GM23338 (cell line): ENCODE measurements around the gene ANKRD13B. TPM values are rescaled to one million over a fixed set of nuclear protein-coding genes. Genes with fewer than 3 reads are reported as not detected.

Experiments used
- ATAC-seq: fragments of 200-7000 bp; cut with Tn5 transposase; 3 replicates; pipeline ENCODE4 v1.9.1; 2020
- DNase-seq: peaks from one replicate; pipeline ENCODE4 v3.0.0-alpha.2; 2015; ENCODE audit warnings: low spot score
- H2AFZ ChIP-seq: fragments of 200-600 bp; sonication (generic); 2 replicates; pipeline ENCODE4 v1.8.0; 2016; ENCODE audit warnings: antibody characterized with exemption, mild to moderate bottlenecking, moderate library complexity
- H3F3A ChIP-seq: fragments of 200-600 bp; sonication (generic); replicated peaks from 2 replicates; pipeline ENCODE4 v1.8.0; 2017; ENCODE audit warnings: antibody characterized with exemption, mixed run types, low read depth
- H3K27ac ChIP-seq: fragments of 200-600 bp; sonication (generic); 2 replicates; pipeline ENCODE4 v1.6.1; 2016; ENCODE audit warnings: low read depth
- H3K27me3 ChIP-seq: fragments of 200-600 bp; sonication (generic); 2 replicates; pipeline ENCODE4 v1.8.0; 2016; ENCODE audit warnings: mild to moderate bottlenecking, mixed run types, moderate library complexity; ENCODE audit not compliant: insufficient read depth
- H3K36me3 ChIP-seq: fragments of 200-600 bp; sonication (generic); 2 replicates; pipeline ENCODE4 v1.8.0; 2016; ENCODE audit warnings: mild to moderate bottlenecking; ENCODE audit not compliant: insufficient read depth
- H3K4me1 ChIP-seq: fragments of 200-600 bp; sonication (generic); 2 replicates; pipeline ENCODE4 v1.8.0; 2016; ENCODE audit warnings: mild to moderate bottlenecking, moderate library complexity; ENCODE audit not compliant: insufficient read depth
- H3K4me2 ChIP-seq: fragments of 200-600 bp; sonication (generic); 2 replicates; pipeline ENCODE4 v1.7.1; 2017; ENCODE audit warnings: mixed run types
- H3K4me3 ChIP-seq: fragments of 200-600 bp; sonication (generic); 2 replicates; pipeline ENCODE4 v1.6.1; 2016; ENCODE audit warnings: mixed run types
- H3K79me2 ChIP-seq: fragments of 200-600 bp; sonication (generic); replicated peaks from 2 replicates; pipeline ENCODE4 v1.8.0; 2017; ENCODE audit warnings: mild to moderate bottlenecking; ENCODE audit not compliant: insufficient read depth
- H3K9me2 ChIP-seq: fragments of 200-600 bp; sonication (generic); 2 replicates; pipeline ENCODE4 v1.8.0; 2017; ENCODE audit not compliant: insufficient read depth
- H4K20me1 ChIP-seq: fragments of 200-600 bp; sonication (generic); replicated peaks from 2 replicates; pipeline ENCODE4 v1.8.0; 2017; ENCODE audit warnings: mild to moderate bottlenecking; ENCODE audit not compliant: insufficient read depth
- H3K27ac Mint-ChIP-seq: 2 replicates; pipeline ENCODE4 v1.8.0; 2020; ENCODE audit warnings: inconsistent platforms, mild to moderate bottlenecking, moderate library complexity, mixed read lengths
- H3K27me3 Mint-ChIP-seq: 3 replicates; pipeline ENCODE4 v1.8.0; 2022; ENCODE audit warnings: low read depth, mild to moderate bottlenecking, moderate library complexity, mixed read lengths, inconsistent platforms; ENCODE audit not compliant: insufficient read depth, poor library complexity
- H3K36me3 Mint-ChIP-seq: 3 replicates; pipeline ENCODE4 v1.8.0; 2021; ENCODE audit warnings: low read depth, mild to moderate bottlenecking, inconsistent platforms, moderate library complexity, mixed read lengths
- H3K4me1 Mint-ChIP-seq: 3 replicates; pipeline ENCODE4 v1.8.0; 2020; ENCODE audit warnings: mild to moderate bottlenecking, inconsistent platforms, mixed read lengths
- H3K4me3 Mint-ChIP-seq: 3 replicates; pipeline ENCODE4 v1.8.0; 2021; ENCODE audit warnings: moderate library complexity, mild to moderate bottlenecking, inconsistent platforms, mixed read lengths
- H3K9me3 Mint-ChIP-seq: 3 replicates; pipeline ENCODE4 v1.8.0; 2020; ENCODE audit warnings: moderate library complexity, mild to moderate bottlenecking, inconsistent platforms, mixed read lengths
- EZH2 ChIP-seq: fragments of 200-600 bp; sonication (generic); IDR thresholded peaks from one replicate; pipeline ENCODE4 v1.8.0; 2017; ENCODE audit warnings: antibody characterized with exemption, mild to moderate bottlenecking, low read depth; ENCODE audit not compliant: unreplicated experiment
- EZH2phosphoT487 ChIP-seq: fragments of 200-600 bp; sonication (generic); IDR thresholded peaks from one replicate; pipeline ENCODE4 v1.8.1; 2018; ENCODE audit warnings: antibody characterized with exemption; ENCODE audit not compliant: unreplicated experiment
- NANOG ChIP-seq: IDR thresholded peaks from 2 replicates; pipeline ENCODE4 v1.6.1; 2016; ENCODE audit warnings: antibody characterized with exemption, borderline replicate concordance
- POLR2AphosphoS5 ChIP-seq: IDR thresholded peaks from 2 replicates; pipeline ENCODE4 v1.6.1; 2016; ENCODE audit warnings: antibody characterized with exemption, low read depth
- STAT1 ChIP-seq: IDR thresholded peaks from one replicate; pipeline ENCODE4 v1.6.1; 2016; ENCODE audit warnings: antibody characterized with exemption; ENCODE audit not compliant: unreplicated experiment
- ZNF331 ChIP-seq: fragments of 250-450 bp; sonication (Bioruptor Pico); IDR thresholded peaks from 2 replicates; pipeline ENCODE4 v1.5.0; 2020; ENCODE audit warnings: low read depth, mild to moderate bottlenecking, moderate library complexity
- polyA plus RNA-seq: library from polyadenylated mRNA; unstranded; fragments of >200 nt; fragmentation: Nextera tagmentation; extraction: Ambion mirVana; gene quantifications from 2 replicates; pipeline ENCODE4 v1.2.1, GENCODE V29; 2016
- total RNA-seq: library from RNA; depleted of rRNA; stranded (reverse); fragments of >200 nt; shearing (Covaris generic); gene quantifications from 2 replicates; pipeline ENCODE4 v1.2.3, GENCODE V29; 2014
- TF ChIP-seq, protein P1 (sequence below): IDR thresholded peaks from one replicate; pipeline ENCODE4 v1.6.1; 2018; ENCODE audit warnings: antibody characterized with exemption; ENCODE audit not compliant: unreplicated experiment
- TF ChIP-seq, protein P2 (sequence below), 2 experiments: fragments of 200-600 bp in 1 of 2; sonication (generic) in 1 of 2; conservative IDR thresholded peaks; 2 replicates each; pipeline versions ENCODE4 v1.5.1 to v1.6.1; 2016 to 2017; ENCODE audit warnings: antibody characterized with exemption in 2 of 2, low read depth in 2 of 2, mild to moderate bottlenecking in 2 of 2, moderate library complexity in 1 of 2
- TF ChIP-seq, protein P3 (sequence below): IDR thresholded peaks from 2 replicates; pipeline ENCODE4 v1.6.1; 2016; ENCODE audit warnings: antibody characterized with exemption

Gene ANKRD13B
- total and polyA plus RNA-seq, 2 experiments from 2014 or later: 8.2 to 57.4 TPM

DNA sequence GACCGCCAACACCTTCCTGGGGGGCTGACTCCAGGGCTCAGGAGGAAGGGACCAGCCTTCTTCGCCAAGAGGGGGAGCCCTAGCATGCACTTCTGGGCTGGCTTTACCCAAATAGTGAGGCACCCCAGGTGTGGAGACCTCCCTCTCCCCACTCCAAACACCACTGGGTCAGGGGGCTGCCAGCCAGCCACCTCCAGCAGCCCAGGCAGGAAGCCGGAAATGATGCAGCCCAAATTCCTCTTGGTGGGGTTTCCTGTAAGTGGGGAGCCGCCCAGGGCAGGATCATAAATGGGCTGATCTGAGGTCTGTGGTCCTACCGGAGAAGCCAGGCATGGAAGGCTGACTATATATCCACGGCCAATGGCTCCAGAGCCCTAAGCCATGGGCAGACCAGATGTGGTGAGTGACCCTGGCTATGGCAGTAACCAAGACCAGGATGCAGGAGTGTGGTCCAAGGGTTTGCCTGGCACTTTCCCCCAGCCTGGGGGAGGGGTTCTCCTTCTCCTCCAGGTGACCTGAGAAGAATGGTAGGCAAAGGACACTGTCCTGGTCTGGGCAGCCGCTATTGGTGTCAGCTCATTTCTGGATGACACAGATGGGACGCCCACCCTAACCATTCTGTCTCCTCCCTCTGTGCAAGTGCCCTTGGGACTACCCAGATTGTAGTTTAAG lies 7.7 kb upstream of the ANKRD13B start:
- peaks cover 34% of the 10 kb centered on the region for H3K4me1 ChIP-seq
- H4K20me1 ChIP-seq: peaks cover 17% of the 10 kb centered on the region
- peak overlapping the region; percentile 69 for H3K4me2 ChIP-seq
- peak overlapping the region; percentile 72; the same call in 1 of the 2 replicates for H3K27ac ChIP-seq
- ATAC-seq (peak; percentile 9), DNase-seq (peak; percentile 41)
- Mint-ChIP-seq H3K27me3 (peaks cover 14% of the 10 kb centered on the region), H3K4me1 (peaks cover 43% of the 10 kb centered on the region), H3K27ac (no peak overlapping the region), H3K9me3 (no peaks in the 10 kb centered on the region), H3K4me3 (no peak overlapping the region), H3K36me3 (peaks cover 20% of the 10 kb centered on the region)
- no peak overlapping the region for H2AFZ ChIP-seq
- H3F3A ChIP-seq: peaks cover 11% of the 10 kb centered on the region; the same call in 1 of the 2 replicates
- H3K36me3 ChIP-seq: no peaks in the 10 kb centered on the region
- TF ChIP-seq, protein P1, sequence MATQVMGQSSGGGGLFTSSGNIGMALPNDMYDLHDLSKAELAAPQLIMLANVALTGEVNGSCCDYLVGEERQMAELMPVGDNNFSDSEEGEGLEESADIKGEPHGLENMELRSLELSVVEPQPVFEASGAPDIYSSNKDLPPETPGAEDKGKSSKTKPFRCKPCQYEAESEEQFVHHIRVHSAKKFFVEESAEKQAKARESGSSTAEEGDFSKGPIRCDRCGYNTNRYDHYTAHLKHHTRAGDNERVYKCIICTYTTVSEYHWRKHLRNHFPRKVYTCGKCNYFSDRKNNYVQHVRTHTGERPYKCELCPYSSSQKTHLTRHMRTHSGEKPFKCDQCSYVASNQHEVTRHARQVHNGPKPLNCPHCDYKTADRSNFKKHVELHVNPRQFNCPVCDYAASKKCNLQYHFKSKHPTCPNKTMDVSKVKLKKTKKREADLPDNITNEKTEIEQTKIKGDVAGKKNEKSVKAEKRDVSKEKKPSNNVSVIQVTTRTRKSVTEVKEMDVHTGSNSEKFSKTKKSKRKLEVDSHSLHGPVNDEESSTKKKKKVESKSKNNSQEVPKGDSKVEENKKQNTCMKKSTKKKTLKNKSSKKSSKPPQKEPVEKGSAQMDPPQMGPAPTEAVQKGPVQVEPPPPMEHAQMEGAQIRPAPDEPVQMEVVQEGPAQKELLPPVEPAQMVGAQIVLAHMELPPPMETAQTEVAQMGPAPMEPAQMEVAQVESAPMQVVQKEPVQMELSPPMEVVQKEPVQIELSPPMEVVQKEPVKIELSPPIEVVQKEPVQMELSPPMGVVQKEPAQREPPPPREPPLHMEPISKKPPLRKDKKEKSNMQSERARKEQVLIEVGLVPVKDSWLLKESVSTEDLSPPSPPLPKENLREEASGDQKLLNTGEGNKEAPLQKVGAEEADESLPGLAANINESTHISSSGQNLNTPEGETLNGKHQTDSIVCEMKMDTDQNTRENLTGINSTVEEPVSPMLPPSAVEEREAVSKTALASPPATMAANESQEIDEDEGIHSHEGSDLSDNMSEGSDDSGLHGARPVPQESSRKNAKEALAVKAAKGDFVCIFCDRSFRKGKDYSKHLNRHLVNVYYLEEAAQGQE: no peak
- TF ChIP-seq STAT1: no peak
- TF ChIP-seq, protein P2, sequence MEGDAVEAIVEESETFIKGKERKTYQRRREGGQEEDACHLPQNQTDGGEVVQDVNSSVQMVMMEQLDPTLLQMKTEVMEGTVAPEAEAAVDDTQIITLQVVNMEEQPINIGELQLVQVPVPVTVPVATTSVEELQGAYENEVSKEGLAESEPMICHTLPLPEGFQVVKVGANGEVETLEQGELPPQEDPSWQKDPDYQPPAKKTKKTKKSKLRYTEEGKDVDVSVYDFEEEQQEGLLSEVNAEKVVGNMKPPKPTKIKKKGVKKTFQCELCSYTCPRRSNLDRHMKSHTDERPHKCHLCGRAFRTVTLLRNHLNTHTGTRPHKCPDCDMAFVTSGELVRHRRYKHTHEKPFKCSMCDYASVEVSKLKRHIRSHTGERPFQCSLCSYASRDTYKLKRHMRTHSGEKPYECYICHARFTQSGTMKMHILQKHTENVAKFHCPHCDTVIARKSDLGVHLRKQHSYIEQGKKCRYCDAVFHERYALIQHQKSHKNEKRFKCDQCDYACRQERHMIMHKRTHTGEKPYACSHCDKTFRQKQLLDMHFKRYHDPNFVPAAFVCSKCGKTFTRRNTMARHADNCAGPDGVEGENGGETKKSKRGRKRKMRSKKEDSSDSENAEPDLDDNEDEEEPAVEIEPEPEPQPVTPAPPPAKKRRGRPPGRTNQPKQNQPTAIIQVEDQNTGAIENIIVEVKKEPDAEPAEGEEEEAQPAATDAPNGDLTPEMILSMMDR (conservative IDR thresholded peaks at IDR 0.05; ENCODE audit: low read depth in 2 of 2): peak; percentile 54 to 68
- H3K27me3 ChIP-seq: peaks cover 6% of the 10 kb centered on the region
- peaks cover 44% of the 10 kb centered on the region for H3K79me2 ChIP-seq
- H3K4me3 ChIP-seq: peak overlapping the region; percentile 24; the same call in 1 of the 2 replicates
- no peaks in the 10 kb centered on the region for H3K9me2 ChIP-seq

DNA sequence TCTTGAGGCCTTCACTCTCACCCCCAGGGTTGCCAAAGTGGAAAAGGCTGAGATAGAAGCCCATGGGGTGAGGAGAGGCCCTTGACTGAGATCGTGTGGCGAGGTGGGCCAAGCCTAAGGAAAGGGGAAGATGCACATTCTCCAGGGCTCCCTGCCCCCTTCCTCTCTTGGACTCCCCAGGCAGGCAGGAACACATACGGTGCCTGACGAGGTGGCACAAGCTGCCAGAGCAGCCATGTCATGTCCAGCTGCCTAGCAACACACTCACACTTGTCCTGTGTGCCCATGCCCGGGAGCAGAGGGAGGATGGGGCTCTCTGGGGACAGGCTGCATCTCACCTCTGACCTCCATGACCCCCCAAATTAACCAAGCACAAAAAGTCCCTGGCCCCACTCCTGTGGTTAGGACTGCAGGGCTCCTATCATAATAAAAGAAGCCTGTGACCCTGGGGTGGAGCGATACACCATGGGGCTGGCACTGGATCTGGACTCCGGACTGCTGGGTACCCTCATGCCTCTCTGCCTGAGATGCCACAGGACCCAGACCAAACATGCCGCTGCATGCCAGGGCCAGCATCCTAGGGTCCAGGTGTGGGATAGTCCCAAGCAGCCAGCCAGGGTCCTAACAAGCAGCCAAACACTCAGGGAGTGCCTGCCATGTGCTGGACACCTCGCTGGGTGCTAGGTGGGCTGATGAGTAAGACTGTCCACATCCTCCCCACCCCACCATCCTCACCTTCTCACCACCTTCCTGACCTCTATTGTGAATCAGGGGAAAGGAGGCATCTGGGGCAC lies 6.1 kb upstream of the ANKRD13B start:
- Histone ChIP-seq H3K79me2 (peaks cover 44% of the 10 kb centered on the region), H3K4me3 (no peak overlapping the region), H3K4me2 (0 out of 2 replicates have a peak overlapping the region, but pooled peaks have one; percentile 99), H3K27ac (no peak overlapping the region), H3K4me1 (peaks cover 36% of the 10 kb centered on the region), H3K27me3 (peaks cover 12% of the 10 kb centered on the region), H3K36me3 (no peaks in the 10 kb centered on the region), H3F3A (peaks cover 9% of the 10 kb centered on the region; the same call in 1 of the 2 replicates), H4K20me1 (peaks cover 17% of the 10 kb centered on the region), H3K9me2 (no peaks in the 10 kb centered on the region), H2AFZ (no peak overlapping the region)
- Mint-ChIP-seq H3K27ac (no peak overlapping the region), H3K4me3 (no peak overlapping the region; the same call in 2 of the 3 replicates), H3K9me3 (no peaks in the 10 kb centered on the region), H3K4me1 (peaks cover 45% of the 10 kb centered on the region), H3K36me3 (peaks cover 18% of the 10 kb centered on the region), H3K27me3 (peaks cover 27% of the 10 kb centered on the region)
- ATAC-seq: no peak
- DNase-seq: no peak
- no peak for TF ChIP-seq ZNF331 (CRISPR knock-in tag)
- TF ChIP-seq EZH2: no peak
- no peak for TF ChIP-seq NANOG
- TF ChIP-seq, protein P2 (conservative IDR thresholded peaks at IDR 0.05; ENCODE audit: low read depth in 2 of 2): no peak
- TF ChIP-seq, protein P3, sequence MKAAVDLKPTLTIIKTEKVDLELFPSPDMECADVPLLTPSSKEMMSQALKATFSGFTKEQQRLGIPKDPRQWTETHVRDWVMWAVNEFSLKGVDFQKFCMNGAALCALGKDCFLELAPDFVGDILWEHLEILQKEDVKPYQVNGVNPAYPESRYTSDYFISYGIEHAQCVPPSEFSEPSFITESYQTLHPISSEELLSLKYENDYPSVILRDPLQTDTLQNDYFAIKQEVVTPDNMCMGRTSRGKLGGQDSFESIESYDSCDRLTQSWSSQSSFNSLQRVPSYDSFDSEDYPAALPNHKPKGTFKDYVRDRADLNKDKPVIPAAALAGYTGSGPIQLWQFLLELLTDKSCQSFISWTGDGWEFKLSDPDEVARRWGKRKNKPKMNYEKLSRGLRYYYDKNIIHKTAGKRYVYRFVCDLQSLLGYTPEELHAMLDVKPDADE: no peak
- no peak for TF ChIP-seq EZH2phosphoT487
- no peak for TF ChIP-seq POLR2AphosphoS5
